Naive thymus-derived CD4-positive, alpha-beta T cell (primary cell): ENCODE results near the gene CWC27. TPM values are rescaled to one million over a fixed set of nuclear protein-coding genes. Genes with fewer than 3 reads are reported as not detected.

Experiments used
- ATAC-seq: fragments of 150-1000 bp; cut with Tn5 transposase; 2 replicates; pipeline ENCODE4 v1.10.0; 2021; ENCODE audit warnings: mild to moderate bottlenecking, moderate library complexity
- CTCF ChIA-PET: fragments of 350-600 bp; sonication (Branson Sonifier 250); formaldehyde crosslinking; loops from one replicate; lab custom pipeline; 2021; ENCODE audit warnings: antibody characterized with exemption; lab: Charles Lee
- POLR2A ChIA-PET: fragments of 350-600 bp; sonication (Branson Sonifier 250); formaldehyde crosslinking; loops from one replicate; lab custom pipeline; 2021; ENCODE audit warnings: antibody characterized with exemption, inconsistent platforms; lab: Charles Lee
- DNase-seq, 9 donors: peaks; one replicate each; pipeline versions ENCODE4 v3.0.0 to v3.0.0-alpha.2; 2020 to 2022; ENCODE audit warnings: mixed read lengths in 1 of 9
- H3K27ac ChIP-seq: one replicate; pipeline ENCODE4 v1.7.0; 2013; ENCODE audit warnings: mild to moderate bottlenecking, low read depth, low read length, moderate library complexity
- H3K27me3 ChIP-seq, 2 donors: one replicate each; pipeline ENCODE4 v1.7.0; 2013; ENCODE audit warnings: low read length in 2 of 2, mild to moderate bottlenecking in 2 of 2, moderate library complexity in 2 of 2; ENCODE audit not compliant: control insufficient read depth in 2 of 2, insufficient read depth in 2 of 2
- H3K36me3 ChIP-seq, 3 experiments: 1 replicate in 2 of 3; 2 replicates in 1 of 3; pipeline ENCODE4 v1.7.0; 2013; ENCODE audit warnings: low read length in 3 of 3, mild to moderate bottlenecking in 3 of 3, moderate library complexity in 1 of 3; ENCODE audit not compliant: insufficient read depth in 3 of 3, control insufficient read depth in 2 of 3
- H3K4me1 ChIP-seq, 2 donors: one replicate each; pipeline ENCODE4 v1.7.0; 2013; ENCODE audit warnings: low read length in 2 of 2, mild to moderate bottlenecking in 2 of 2, moderate library complexity in 1 of 2; ENCODE audit not compliant: control insufficient read depth in 2 of 2, insufficient read depth in 2 of 2
- H3K4me3 ChIP-seq: 2 replicates; pipeline ENCODE4 v1.7.0; 2013; ENCODE audit warnings: mild to moderate bottlenecking, low read length
- H3K9me3 ChIP-seq, 3 experiments: 1 replicate in 2 of 3; 2 replicates in 1 of 3; pipeline ENCODE4 v1.7.0; 2013; ENCODE audit warnings: low read length in 3 of 3; ENCODE audit not compliant: control insufficient read depth in 2 of 3
- H3K27ac Mint-ChIP-seq, 9 donors: one replicate each; pipeline ENCODE4 v1.8.0; 2020 to 2022; ENCODE audit warnings: mixed read lengths in 9 of 9, mild to moderate bottlenecking in 8 of 9, moderate library complexity in 5 of 9, inconsistent platforms in 2 of 9
- H3K27me3 Mint-ChIP-seq, 5 donors: one replicate each; pipeline ENCODE4 v1.8.0; 2021 to 2022; ENCODE audit warnings: mixed read lengths in 5 of 5, mild to moderate bottlenecking in 1 of 5
- H3K36me3 Mint-ChIP-seq, 5 donors: one replicate each; pipeline ENCODE4 v1.8.0; 2020 to 2022; ENCODE audit warnings: mixed read lengths in 5 of 5, mild to moderate bottlenecking in 3 of 5, inconsistent platforms in 1 of 5
- H3K4me1 Mint-ChIP-seq, 7 donors: one replicate each; pipeline ENCODE4 v1.8.0; 2020 to 2022; ENCODE audit warnings: mixed read lengths in 7 of 7, mild to moderate bottlenecking in 3 of 7, inconsistent platforms in 1 of 7
- H3K4me3 Mint-ChIP-seq, 10 donors: one replicate each; pipeline ENCODE4 v1.8.0; 2020 to 2022; ENCODE audit warnings: mild to moderate bottlenecking in 10 of 10, mixed read lengths in 10 of 10, moderate library complexity in 6 of 10, inconsistent platforms in 2 of 10
- H3K9me3 Mint-ChIP-seq, 11 donors: one replicate each; pipeline ENCODE4 v1.8.0; 2020 to 2022; ENCODE audit warnings: mixed read lengths in 11 of 11, mild to moderate bottlenecking in 4 of 11, inconsistent platforms in 1 of 11, moderate library complexity in 1 of 11
- intact Hi-C, 2 donors: fragments of 100-400 bp; cut with micrococcal nuclease; formaldehyde crosslinking; loops; one replicate each; pipeline ENCODE4 v1.15.1; 2023
- polyA plus RNA-seq, 2 donors: library from polyadenylated mRNA; unstranded; fragments of 300-500 nt; fragmentation: Illumina TruSeq; gene quantifications; one replicate each; pipeline ENCODE4 v1.2.3, GENCODE V29; 2021
- total RNA-seq, 6 experiments: library from RNA in 5 of 6; stranded (reverse) in 5 of 6; gene quantifications; 1 replicate in 5 of 6; 2 replicates in 1 of 6; pipeline ENCODE4 v1.2.3 and lab custom pipeline; 2021 to 2026

The CWC27 gene
- total and polyA plus RNA-seq, 7 experiments from 2014 or later = 17.8 to 41.8 (median 21.1) TPM

DNA sequence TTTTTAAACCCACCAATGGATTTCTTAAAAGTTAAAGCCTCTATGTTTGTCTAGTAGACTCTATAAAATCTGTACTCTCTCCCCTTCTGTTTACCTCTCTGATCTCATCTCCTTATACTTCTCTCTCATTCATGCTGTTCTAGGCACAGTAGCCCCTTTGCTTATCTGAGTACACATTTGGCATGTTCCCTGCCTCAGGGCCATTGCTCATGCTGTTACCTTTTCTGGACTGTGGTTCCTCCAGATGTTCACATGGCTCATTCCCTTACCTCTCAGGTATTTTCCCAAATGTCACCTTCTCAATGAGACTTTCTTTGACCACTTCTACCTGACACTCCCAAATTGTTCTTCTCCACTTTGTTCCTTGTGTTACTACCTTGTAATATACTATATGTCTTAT, 176.1 kb downstream of the CWC27 start:
- Mint-ChIP-seq H3K27ac (no peak overlapping the region), H3K4me1 (peaks cover 0 to 10% (median 0%) of the 10 kb centered on the region in 7 donors), H3K36me3 (peaks cover 1 to 28% (median 24%) of the 10 kb centered on the region in 5 donors), H3K9me3 (no peaks in the 10 kb centered on the region), H3K27me3 (no peaks in the 10 kb centered on the region), H3K4me3 (no peak overlapping the region)
- Histone ChIP-seq H3K9me3 (no peaks in the 10 kb centered on the region), H3K27me3 (no peaks in the 10 kb centered on the region), H3K27ac (no peak overlapping the region), H3K4me1 (no peaks in the 10 kb centered on the region), H3K4me3 (no peak overlapping the region), H3K36me3 (no peaks in the 10 kb centered on the region)
- ATAC-seq (no peak), DNase-seq (no peak)
- POLR2A ChIA-PET = no interaction called here
- CTCF ChIA-PET = no interaction called here
- intact Hi-C loops = no loop called here

DNA sequence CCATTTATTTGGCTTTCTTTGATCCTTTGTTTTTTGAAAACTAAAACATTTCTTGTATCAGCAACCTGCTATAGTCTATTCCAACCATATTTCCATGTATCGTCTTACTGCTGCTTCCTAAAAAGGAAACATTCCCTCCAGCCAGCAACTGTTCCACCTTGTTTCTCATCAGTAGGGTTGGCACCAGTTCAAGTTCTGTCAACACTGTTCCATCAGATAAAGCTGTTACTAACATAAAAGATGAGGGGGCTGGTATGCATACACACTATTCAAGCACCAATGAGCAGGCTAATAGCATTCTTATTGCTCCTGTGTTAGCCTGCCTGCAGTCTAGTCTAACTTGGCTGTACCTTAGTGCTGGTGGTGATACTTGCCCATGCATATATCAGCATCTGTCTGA, 178.3 kb downstream of the CWC27 start:
- Histone ChIP-seq H3K9me3 (no peaks in the 10 kb centered on the region), H3K4me3 (no peak overlapping the region), H3K36me3 (no peaks in the 10 kb centered on the region), H3K27ac (no peak overlapping the region), H3K4me1 (no peaks in the 10 kb centered on the region), H3K27me3 (no peaks in the 10 kb centered on the region)
- intact Hi-C loops = no loop called here
- no peak for ATAC-seq
- no peaks in the 10 kb centered on the region for H3K9me3 Mint-ChIP-seq
- ChIA-PET CTCF (no interaction called here), POLR2A (no interaction called here)
- H3K4me3 Mint-ChIP-seq = no peak overlapping the region
- H3K27me3 Mint-ChIP-seq = no peaks in the 10 kb centered on the region
- DNase-seq = no peak
- H3K4me1 Mint-ChIP-seq = peaks cover 0 to 10% (median 0%) of the 10 kb centered on the region in 7 donors
- peaks cover 1 to 28% (median 24%) of the 10 kb centered on the region in 5 donors for H3K36me3 Mint-ChIP-seq
- no peak overlapping the region for H3K27ac Mint-ChIP-seq

DNA sequence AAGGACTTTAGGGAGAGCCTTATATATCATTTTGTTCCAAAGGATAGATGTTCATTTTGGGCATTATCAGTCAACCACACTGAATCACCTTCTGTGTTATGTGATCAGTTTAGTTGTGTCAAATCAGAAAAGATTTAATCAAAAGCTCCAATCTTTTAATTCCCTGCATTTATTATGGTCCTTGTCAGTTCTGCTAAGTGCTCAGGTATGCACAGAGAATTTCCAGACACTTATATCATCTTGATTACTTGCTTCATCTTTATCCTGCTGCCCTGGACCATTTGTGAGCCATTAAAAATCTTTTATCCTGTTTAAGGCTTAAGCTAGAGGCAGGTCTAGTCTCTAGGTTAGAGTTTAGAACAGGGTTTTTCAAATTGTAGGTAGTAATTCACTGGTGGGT, 179.1 kb downstream of the CWC27 start:
- Histone ChIP-seq H3K36me3 (no peaks in the 10 kb centered on the region), H3K4me3 (no peak overlapping the region), H3K4me1 (no peaks in the 10 kb centered on the region), H3K27ac (no peak overlapping the region), H3K9me3 (no peaks in the 10 kb centered on the region), H3K27me3 (no peaks in the 10 kb centered on the region)
- Mint-ChIP-seq H3K36me3 (peaks cover 1 to 27% (median 24%) of the 10 kb centered on the region in 5 donors), H3K27me3 (no peaks in the 10 kb centered on the region), H3K27ac (no peak overlapping the region), H3K4me3 (no peak overlapping the region), H3K9me3 (no peaks in the 10 kb centered on the region), H3K4me1 (peaks cover 0 to 10% (median 0%) of the 10 kb centered on the region in 7 donors)
- POLR2A ChIA-PET = no interaction called here
- intact Hi-C loops = no loop called here
- ATAC-seq = no peak
- CTCF ChIA-PET = no interaction called here
- no peak for DNase-seq

- Histone ChIP-seq H3K9me3 (no peaks in the 10 kb centered on the region), H3K4me3 (no peak overlapping the region), H3K36me3 (no peaks in the 10 kb centered on the region), H3K27me3 (no peaks in the 10 kb centered on the region), H3K27ac (no peak overlapping the region), H3K4me1 (no peaks in the 10 kb centered on the region)
- DNase-seq (no peak), ATAC-seq (no peak)
- ChIA-PET CTCF (no interaction called here), POLR2A (no interaction called here)
- intact Hi-C loops = no loop called here
- Mint-ChIP-seq H3K27me3 (no peaks in the 10 kb centered on the region), H3K9me3 (no peaks in the 10 kb centered on the region), H3K36me3 (peaks cover 0 to 22% (median 13%) of the 10 kb centered on the region in 5 donors), H3K4me3 (no peak overlapping the region), H3K27ac (no peak overlapping the region), H3K4me1 (peaks cover 0 to 10% (median 0%) of the 10 kb centered on the region in 7 donors)
These were observed 180.6 kb downstream of the CWC27 start for GRCh38 chr5:64949331-64949730.

DNA sequence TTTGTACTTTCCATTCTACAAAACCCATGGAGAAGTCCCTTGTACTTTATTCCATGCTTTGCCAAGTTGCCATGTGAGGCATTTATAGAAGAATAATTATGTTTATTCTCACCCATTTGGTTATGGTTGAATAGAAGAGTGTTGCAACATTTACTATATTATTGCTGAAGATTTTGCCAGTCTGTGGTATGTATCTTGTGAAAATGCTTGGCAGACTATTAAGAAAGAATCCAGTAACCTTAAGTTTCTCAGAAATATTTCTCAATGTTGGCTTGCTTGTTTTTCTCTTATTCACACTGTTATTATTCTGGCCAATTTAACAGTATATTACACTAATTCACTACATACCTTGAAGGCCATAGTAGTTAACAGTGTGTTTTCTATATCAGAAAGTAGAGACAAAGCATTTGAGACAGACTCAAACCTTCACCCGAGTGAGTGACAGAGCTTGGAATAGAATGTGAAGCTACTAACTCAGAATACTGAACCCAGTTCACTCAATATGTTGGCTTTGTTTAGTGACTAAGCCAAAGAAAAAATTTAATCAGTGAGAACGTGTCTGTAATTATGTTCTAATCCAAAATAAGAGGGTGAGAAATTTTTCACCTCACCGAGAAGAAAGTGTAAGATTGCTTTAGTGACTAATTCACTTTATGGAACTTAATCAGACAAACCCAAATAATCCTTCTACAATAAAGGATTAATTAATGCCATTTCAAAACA, 184.4 kb downstream of the CWC27 start:
- Mint-ChIP-seq H3K36me3 (peaks cover 0 to 9% (median 0%) of the 10 kb centered on the region in 5 donors), H3K27me3 (peaks cover 0 to 3% (median 0%) of the 10 kb centered on the region in 5 donors), H3K4me1 (no peaks in the 10 kb centered on the region), H3K4me3 (no peak overlapping the region), H3K27ac (no peak overlapping the region), H3K9me3 (no peaks in the 10 kb centered on the region)
- no peaks in the 10 kb centered on the region for H3K36me3 ChIP-seq
- ChIA-PET CTCF (no interaction called here), POLR2A (no interaction called here)
- no peak overlapping the region for H3K4me3 ChIP-seq
- no peaks in the 10 kb centered on the region for H3K27me3 ChIP-seq
- H3K27ac ChIP-seq = no peak overlapping the region
- DNase-seq (no peak), ATAC-seq (no peak)
- no peaks in the 10 kb centered on the region for H3K4me1 ChIP-seq
- intact Hi-C loops = loop anchor here in 1 of 2 donors (10.0 kb wide), 1 partner anchor 318 kb away; no protein-coding TSS in a partner anchor
- H3K9me3 ChIP-seq = no peaks in the 10 kb centered on the region

- H3K36me3 Mint-ChIP-seq = peaks cover 0 to 6% (median 0%) of the 10 kb centered on the region in 5 donors
- intact Hi-C loops = loop anchor here in 1 of 2 donors (10.0 kb wide), 1 partner anchor 320 kb away; no protein-coding TSS in a partner anchor
- POLR2A ChIA-PET = no interaction called here
- Histone ChIP-seq H3K27ac (no peak overlapping the region), H3K27me3 (no peaks in the 10 kb centered on the region), H3K4me3 (no peak overlapping the region), H3K36me3 (no peaks in the 10 kb centered on the region), H3K4me1 (no peaks in the 10 kb centered on the region), H3K9me3 (no peaks in the 10 kb centered on the region)
- no peaks in the 10 kb centered on the region for H3K4me1 Mint-ChIP-seq
- peaks cover 0 to 3% (median 0%) of the 10 kb centered on the region in 5 donors for H3K27me3 Mint-ChIP-seq
- CTCF ChIA-PET = no interaction called here
- no peaks in the 10 kb centered on the region for H3K9me3 Mint-ChIP-seq
- no peak overlapping the region for H3K4me3 Mint-ChIP-seq
- H3K27ac Mint-ChIP-seq = no peak overlapping the region
- no peak for DNase-seq
- no peak for ATAC-seq
These were observed 185.8 kb downstream of the CWC27 start for GRCh38 chr5:64954518-64954917.
